HepG2 (cell line): ENCODE measurements around the gene EMILIN3. TPM values are rescaled to one million over a fixed set of nuclear protein-coding genes. Genes with fewer than 3 reads are reported as not detected.

Experiments used
- AGO1 ChIP-seq: fragments of 200-400 bp; formaldehyde crosslinking; IDR thresholded peaks from 2 replicates; pipeline ENCODE4 v1.6.1; 2017; ENCODE audit warnings: mild to moderate bottlenecking, low read depth, low read length, moderate library complexity; ENCODE audit not compliant: poor library complexity, severe bottlenecking
- ARNT2 ChIP-seq: sonication (generic); formaldehyde crosslinking; IDR thresholded peaks from 2 replicates; pipeline ENCODE4 v1.8.0; 2022; ENCODE audit warnings: mild to moderate bottlenecking, low read depth, missing genetic modification reagents, moderate library complexity
- ATF7-NPFF ChIP-seq: sonication (generic); formaldehyde crosslinking; IDR thresholded peaks from 2 replicates; pipeline ENCODE4 v1.8.1; 2023; ENCODE audit warnings: mild to moderate bottlenecking, low read depth, missing genetic modification reagents, moderate library complexity
- HES4 ChIP-seq: sonication (generic); formaldehyde crosslinking; IDR thresholded peaks from 2 replicates; pipeline ENCODE4 v1.9.0; 2021; ENCODE audit warnings: mild to moderate bottlenecking, missing genetic modification reagents, borderline replicate concordance
- NCOA2 ChIP-seq: sonication (generic); formaldehyde crosslinking; IDR thresholded peaks from 2 replicates; pipeline ENCODE4 v1.8.0; 2022; ENCODE audit warnings: inconsistent platforms
- NPAS2 ChIP-seq: sonication (generic); formaldehyde crosslinking; IDR thresholded peaks from 2 replicates; pipeline ENCODE4 v1.8.0; 2022; ENCODE audit warnings: mild to moderate bottlenecking, missing genetic modification reagents, borderline replicate concordance
- NRL ChIP-seq: sonication (generic); formaldehyde crosslinking; IDR thresholded peaks from 2 replicates; pipeline ENCODE4 v1.5.0; 2020; ENCODE audit warnings: missing genetic modification reagents, mild to moderate bottlenecking, moderate library complexity, borderline replicate concordance
- PITX1 ChIP-seq: sonication (generic); formaldehyde crosslinking; IDR thresholded peaks from 2 replicates; pipeline ENCODE4 v1.5.1; 2020; ENCODE audit warnings: mild to moderate bottlenecking, missing genetic modification reagents
- ZFYVE20 ChIP-seq: sonication (generic); formaldehyde crosslinking; IDR thresholded peaks from 2 replicates; pipeline ENCODE4 v1.8.0; 2023; ENCODE audit warnings: low read depth, mild to moderate bottlenecking, moderate library complexity, missing genetic modification reagents, borderline replicate concordance
- ZNF24 ChIP-seq: fragments of 450-650 bp; IDR thresholded peaks from 2 replicates; pipeline ENCODE4 v1.6.1; 2017; ENCODE audit warnings: antibody characterized with exemption, mild to moderate bottlenecking
- ZNF564 ChIP-seq: sonication (generic); formaldehyde crosslinking; IDR thresholded peaks from 2 replicates; pipeline ENCODE4 v1.8.1; 2023; ENCODE audit warnings: mild to moderate bottlenecking, missing genetic modification reagents
- ZNF777 ChIP-seq: sonication (generic); formaldehyde crosslinking; IDR thresholded peaks from 2 replicates; pipeline ENCODE4 v1.4.0; 2020; ENCODE audit warnings: missing genetic modification reagents
- polyA plus RNA-seq, 8 experiments: library from polyadenylated mRNA; depleted of rRNA in 3 of 8; stranded (reverse) in 7 of 8; unstranded in 1 of 8; fragments of >200 nt; fragmentation: Illumina TruSeq in 4 of 8; extraction: Trizol in 4 of 8; gene quantifications; 2 replicates each; pipeline versions ENCODE4 v1.2.1 to v1.2.3, GENCODE V29; 2011 to 2016; ENCODE audit warnings: low read depth in 4 of 8, missing spikeins in 1 of 8, mixed read lengths in 1 of 8; ENCODE audit not compliant: insufficient read depth in 1 of 8
- total RNA-seq, 5 experiments: library from RNA; depleted of rRNA; stranded (reverse); fragments of >200 nt; fragmentation: Illumina TruSeq; extraction: Trizol; gene quantifications; 2 replicates each; pipeline ENCODE4 v1.2.3, GENCODE V29; 2016; ENCODE audit warnings: low read depth in 1 of 5
- TF ChIP-seq, protein P1 (sequence below): sonication (generic); formaldehyde crosslinking; IDR thresholded peaks from 2 replicates; pipeline ENCODE4 v1.4.0; 2020; ENCODE audit warnings: missing genetic modification reagents
- TF ChIP-seq, protein P2 (sequence below): sonication (generic); formaldehyde crosslinking; IDR thresholded peaks from 2 replicates; pipeline ENCODE4 v1.4.0; 2020; ENCODE audit warnings: missing genetic modification reagents
- TF ChIP-seq, protein P3 (sequence below): sonication (generic); formaldehyde crosslinking; IDR thresholded peaks from 2 replicates; pipeline ENCODE4 v1.4.0; 2020; ENCODE audit warnings: mild to moderate bottlenecking, missing genetic modification reagents
- TF ChIP-seq, protein P4 (sequence below): sonication (generic); formaldehyde crosslinking; conservative IDR thresholded peaks from 2 replicates; pipeline ENCODE4 v1.8.0; 2022; ENCODE audit warnings: mild to moderate bottlenecking, moderate library complexity, missing genetic modification reagents
- TF ChIP-seq, protein P5 (sequence below): sonication (generic); formaldehyde crosslinking; IDR thresholded peaks from 2 replicates; pipeline ENCODE4 v1.5.0; 2020; ENCODE audit warnings: missing genetic modification reagents, mild to moderate bottlenecking, borderline replicate concordance

EMILIN3 gene
- total and polyA plus RNA-seq, 2 of the 13 experiments (the other 11 are each of a cell fraction or from before 2014, with no cell fraction given), result 0.25 to 0.29 TPM

DNA sequence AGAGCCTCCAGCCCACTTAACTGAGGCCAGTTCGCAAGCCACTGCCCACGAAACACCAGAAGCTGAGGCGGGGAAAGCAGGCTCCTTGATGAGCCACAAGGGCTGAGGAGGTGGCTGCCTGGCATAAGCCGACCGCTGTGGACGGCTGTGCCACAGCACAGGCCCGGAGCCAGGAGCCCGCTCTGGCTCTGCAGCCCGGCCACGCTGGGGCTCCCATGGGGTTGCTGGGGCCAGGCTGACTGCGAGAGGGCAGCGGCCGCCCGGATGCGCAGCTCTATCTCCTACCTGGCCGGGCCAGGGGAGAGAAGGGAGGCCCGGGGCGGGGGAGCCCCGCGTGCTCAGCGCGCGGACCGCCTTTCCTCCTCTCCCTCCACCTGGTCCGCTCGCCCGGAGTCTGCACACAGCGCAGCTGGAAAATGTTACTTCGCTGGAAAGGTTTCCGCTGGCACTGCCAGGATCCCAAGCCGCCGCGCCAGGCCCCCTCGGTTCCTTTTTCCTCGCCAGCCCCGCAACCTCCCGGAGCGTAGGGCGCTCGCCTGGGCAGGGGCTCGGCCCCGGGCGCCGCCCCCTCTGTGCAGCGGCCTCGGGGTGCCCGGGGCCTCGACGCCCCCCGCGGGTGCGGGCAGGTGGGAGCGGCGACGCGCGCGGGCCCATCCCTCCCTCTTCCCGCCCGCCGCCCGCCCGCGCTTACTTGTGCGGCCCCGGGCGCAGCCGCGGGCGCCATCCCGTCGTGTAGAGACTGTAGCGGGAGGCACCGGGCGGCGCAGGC, 657 bp downstream of the EMILIN3 start (continued):
- TF ChIP-seq, protein P1, sequence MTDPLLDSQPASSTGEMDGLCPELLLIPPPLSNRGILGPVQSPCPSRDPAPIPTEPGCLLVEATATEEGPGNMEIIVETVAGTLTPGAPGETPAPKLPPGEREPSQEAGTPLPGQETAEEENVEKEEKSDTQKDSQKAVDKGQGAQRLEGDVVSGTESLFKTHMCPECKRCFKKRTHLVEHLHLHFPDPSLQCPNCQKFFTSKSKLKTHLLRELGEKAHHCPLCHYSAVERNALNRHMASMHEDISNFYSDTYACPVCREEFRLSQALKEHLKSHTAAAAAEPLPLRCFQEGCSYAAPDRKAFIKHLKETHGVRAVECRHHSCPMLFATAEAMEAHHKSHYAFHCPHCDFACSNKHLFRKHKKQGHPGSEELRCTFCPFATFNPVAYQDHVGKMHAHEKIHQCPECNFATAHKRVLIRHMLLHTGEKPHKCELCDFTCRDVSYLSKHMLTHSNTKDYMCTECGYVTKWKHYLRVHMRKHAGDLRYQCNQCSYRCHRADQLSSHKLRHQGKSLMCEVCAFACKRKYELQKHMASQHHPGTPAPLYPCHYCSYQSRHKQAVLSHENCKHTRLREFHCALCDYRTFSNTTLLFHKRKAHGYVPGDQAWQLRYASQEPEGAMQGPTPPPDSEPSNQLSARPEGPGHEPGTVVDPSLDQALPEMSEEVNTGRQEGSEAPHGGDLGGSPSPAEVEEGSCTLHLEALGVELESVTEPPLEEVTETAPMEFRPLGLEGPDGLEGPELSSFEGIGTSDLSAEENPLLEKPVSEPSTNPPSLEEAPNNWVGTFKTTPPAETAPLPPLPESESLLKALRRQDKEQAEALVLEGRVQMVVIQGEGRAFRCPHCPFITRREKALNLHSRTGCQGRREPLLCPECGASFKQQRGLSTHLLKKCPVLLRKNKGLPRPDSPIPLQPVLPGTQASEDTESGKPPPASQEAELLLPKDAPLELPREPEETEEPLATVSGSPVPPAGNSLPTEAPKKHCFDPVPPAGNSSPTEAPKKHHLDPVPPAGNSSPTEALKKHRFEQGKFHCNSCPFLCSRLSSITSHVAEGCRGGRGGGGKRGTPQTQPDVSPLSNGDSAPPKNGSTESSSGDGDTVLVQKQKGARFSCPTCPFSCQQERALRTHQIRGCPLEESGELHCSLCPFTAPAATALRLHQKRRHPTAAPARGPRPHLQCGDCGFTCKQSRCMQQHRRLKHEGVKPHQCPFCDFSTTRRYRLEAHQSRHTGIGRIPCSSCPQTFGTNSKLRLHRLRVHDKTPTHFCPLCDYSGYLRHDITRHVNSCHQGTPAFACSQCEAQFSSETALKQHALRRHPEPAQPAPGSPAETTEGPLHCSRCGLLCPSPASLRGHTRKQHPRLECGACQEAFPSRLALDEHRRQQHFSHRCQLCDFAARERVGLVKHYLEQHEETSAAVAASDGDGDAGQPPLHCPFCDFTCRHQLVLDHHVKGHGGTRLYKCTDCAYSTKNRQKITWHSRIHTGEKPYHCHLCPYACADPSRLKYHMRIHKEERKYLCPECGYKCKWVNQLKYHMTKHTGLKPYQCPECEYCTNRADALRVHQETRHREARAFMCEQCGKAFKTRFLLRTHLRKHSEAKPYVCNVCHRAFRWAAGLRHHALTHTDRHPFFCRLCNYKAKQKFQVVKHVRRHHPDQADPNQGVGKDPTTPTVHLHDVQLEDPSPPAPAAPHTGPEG (CRISPR knock-in tag), result peak; percentile 99
- TF ChIP-seq, protein P2, sequence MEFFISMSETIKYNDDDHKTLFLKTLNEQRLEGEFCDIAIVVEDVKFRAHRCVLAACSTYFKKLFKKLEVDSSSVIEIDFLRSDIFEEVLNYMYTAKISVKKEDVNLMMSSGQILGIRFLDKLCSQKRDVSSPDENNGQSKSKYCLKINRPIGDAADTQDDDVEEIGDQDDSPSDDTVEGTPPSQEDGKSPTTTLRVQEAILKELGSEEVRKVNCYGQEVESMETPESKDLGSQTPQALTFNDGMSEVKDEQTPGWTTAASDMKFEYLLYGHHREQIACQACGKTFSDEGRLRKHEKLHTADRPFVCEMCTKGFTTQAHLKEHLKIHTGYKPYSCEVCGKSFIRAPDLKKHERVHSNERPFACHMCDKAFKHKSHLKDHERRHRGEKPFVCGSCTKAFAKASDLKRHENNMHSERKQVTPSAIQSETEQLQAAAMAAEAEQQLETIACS (CRISPR knock-in tag), result 0 out of 2 replicates have a peak, but pooled peaks have one; percentile 11
- TF ChIP-seq ZNF24 (no peak), NCOA2 (CRISPR knock-in tag) (no peak), ARNT2 (CRISPR knock-in tag) (peak; percentile 75; the same call in 1 of the 2 replicates), NPAS2 (no peak), AGO1 (peak; percentile 36), HES4 (0 out of 2 replicates have a peak, but pooled peaks have one; percentile 40), ZNF777 (CRISPR knock-in tag) (peak; percentile 93), ATF7-NPFF (peak; percentile 60; the same call in 1 of the 2 replicates), NRL (CRISPR knock-in tag) (peak; percentile 25), ZFYVE20 (CRISPR knock-in tag) (peak; percentile 41; the same call in 1 of the 2 replicates), PITX1 (CRISPR knock-in tag) (0 out of 2 replicates have a peak, but pooled peaks have one; percentile 21), ZNF564 (CRISPR knock-in tag) (no peak)
- TF ChIP-seq, protein P3, sequence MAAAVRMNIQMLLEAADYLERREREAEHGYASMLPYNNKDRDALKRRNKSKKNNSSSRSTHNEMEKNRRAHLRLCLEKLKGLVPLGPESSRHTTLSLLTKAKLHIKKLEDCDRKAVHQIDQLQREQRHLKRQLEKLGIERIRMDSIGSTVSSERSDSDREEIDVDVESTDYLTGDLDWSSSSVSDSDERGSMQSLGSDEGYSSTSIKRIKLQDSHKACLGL (CRISPR knock-in tag), result no peak
- TF ChIP-seq, protein P4, sequence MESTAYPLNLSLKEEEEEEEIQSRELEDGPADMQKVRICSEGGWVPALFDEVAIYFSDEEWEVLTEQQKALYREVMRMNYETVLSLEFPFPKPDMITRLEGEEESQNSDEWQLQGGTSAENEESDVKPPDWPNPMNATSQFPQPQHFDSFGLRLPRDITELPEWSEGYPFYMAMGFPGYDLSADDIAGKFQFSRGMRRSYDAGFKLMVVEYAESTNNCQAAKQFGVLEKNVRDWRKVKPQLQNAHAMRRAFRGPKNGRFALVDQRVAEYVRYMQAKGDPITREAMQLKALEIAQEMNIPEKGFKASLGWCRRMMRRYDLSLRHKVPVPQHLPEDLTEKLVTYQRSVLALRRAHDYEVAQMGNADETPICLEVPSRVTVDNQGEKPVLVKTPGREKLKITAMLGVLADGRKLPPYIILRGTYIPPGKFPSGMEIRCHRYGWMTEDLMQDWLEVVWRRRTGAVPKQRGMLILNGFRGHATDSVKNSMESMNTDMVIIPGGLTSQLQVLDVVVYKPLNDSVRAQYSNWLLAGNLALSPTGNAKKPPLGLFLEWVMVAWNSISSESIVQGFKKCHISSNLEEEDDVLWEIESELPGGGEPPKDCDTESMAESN (CRISPR knock-in tag), result peak; percentile 40
- TF ChIP-seq, protein P5, sequence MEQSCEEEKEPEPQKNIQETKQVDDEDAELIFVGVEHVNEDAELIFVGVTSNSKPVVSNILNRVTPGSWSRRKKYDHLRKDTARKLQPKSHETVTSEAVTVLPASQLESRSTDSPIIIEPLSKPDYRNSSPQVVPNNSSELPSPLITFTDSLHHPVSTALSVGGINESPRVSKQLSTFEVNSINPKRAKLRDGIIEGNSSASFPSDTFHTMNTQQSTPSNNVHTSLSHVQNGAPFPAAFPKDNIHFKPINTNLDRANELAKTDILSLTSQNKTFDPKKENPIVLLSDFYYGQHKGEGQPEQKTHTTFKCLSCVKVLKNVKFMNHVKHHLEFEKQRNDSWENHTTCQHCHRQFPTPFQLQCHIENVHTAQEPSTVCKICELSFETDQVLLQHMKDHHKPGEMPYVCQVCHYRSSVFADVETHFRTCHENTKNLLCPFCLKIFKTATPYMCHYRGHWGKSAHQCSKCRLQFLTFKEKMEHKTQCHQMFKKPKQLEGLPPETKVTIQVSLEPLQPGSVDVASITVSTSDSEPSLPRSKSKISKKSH, result peak; percentile 28; the same call in 1 of the 2 replicates
